ENCODE results near the gene LMBR1.

Gene LMBR1

GRCh38 chr7:156791241-156791640 is 101.7 kb downstream of the LMBR1 start:
- DNase-seq, result no peak

GRCh38 chr7:156790264-156790663 is 102.7 kb downstream of the LMBR1 start:
- no peak for DNase-seq

GRCh38 chr7:156785998-156786543 is 106.9 kb downstream of the LMBR1 start:
- DNase-seq, result no peak

GRCh38 chr7:156783864-156784263 is 109.1 kb downstream of the LMBR1 start:
- DNase-seq, result no peak

- DNase-seq, result no peak
Measured at GRCh38 chr7:156781972-156782371, 111.0 kb downstream of the LMBR1 start.

GRCh38 chr7:156780724-156781455 is 112.1 kb downstream of the LMBR1 start:
- DNase-seq, result no peak

GRCh38 chr7:156778668-156779067 is 114.3 kb downstream of the LMBR1 start:
- no peak for DNase-seq

- DNase-seq, result no peak
Measured at GRCh38 chr7:156778201-156778600, 114.8 kb downstream of the LMBR1 start.

GRCh38 chr7:156777364-156778069 is 115.5 kb downstream of the LMBR1 start:
- no peak for DNase-seq

GRCh38 chr7:156776527-156776926 is 116.5 kb downstream of the LMBR1 start:
- no peak for DNase-seq

GRCh38 chr7:156773966-156774365 is 119.0 kb downstream of the LMBR1 start:
- DNase-seq, result no peak

GRCh38 chr7:156772725-156773124 is 120.3 kb downstream of the LMBR1 start:
- DNase-seq, result no peak

- no peak for DNase-seq
Measured at GRCh38 chr7:156768698-156769472, 124.1 kb downstream of the LMBR1 start.

- no peak for DNase-seq
Measured at GRCh38 chr7:156766666-156767065, 126.3 kb downstream of the LMBR1 start.

- DNase-seq, result no peak
Measured at GRCh38 chr7:156765901-156766656, 126.9 kb downstream of the LMBR1 start.

- no peak for DNase-seq
Measured at GRCh38 chr7:156764766-156765165, 128.2 kb downstream of the LMBR1 start.

- peak; percentile 35 for DNase-seq
Measured at GRCh38 chr7:156764016-156764669, 128.8 kb downstream of the LMBR1 start.

- DNase-seq, result no peak
Measured at GRCh38 chr7:156759579-156760202, 133.3 kb downstream of the LMBR1 start.

GRCh38 chr7:156759143-156759542 is 133.8 kb downstream of the LMBR1 start:
- DNase-seq, result no peak

GRCh38 chr7:156754201-156754600 is 138.8 kb downstream of the LMBR1 start:
- DNase-seq, result no peak

GRCh38 chr7:156753630-156754029 is 139.4 kb downstream of the LMBR1 start:
- DNase-seq, result no peak

- DNase-seq, result no peak
Measured at GRCh38 chr7:156753229-156753560, 139.8 kb downstream of the LMBR1 start.

Data from NCI-H510A treated with DMSO at 0.1 percent for 48 hours (cell line).